ENCODE data around the gene GSTCD.

The GSTCD gene

GRCh38 chr4:105708181-105709080 is at the start of gene GSTCD, which contains the start of gene INTS12:
Gene GSTCD (plus strand): TSS chr4:105708784. CDS start chr4:105717614, 8,830 bp downstream.
Gene INTS12 (minus strand): TSS chr4:105708689. CDS start chr4:105700005, 8,684 bp downstream.
- peak; percentile 24 for TF ChIP-seq CTCF (IDR thresholded peaks at IDR 0.05; ENCODE audit: low read depth, low read length, poor library complexity, severe bottlenecking)
- TF ChIP-seq EZH2phosphoT487 (IDR thresholded peaks at IDR 0.05; ENCODE audit: borderline replicate concordance, low read length): no peak
- Histone ChIP-seq H3K4me3 (ENCODE audit: low read length) (peak within 1 kb of the TSS; percentile 90), H3K27me3 (ENCODE audit: control insufficient read depth, low read length) (no peaks in the 10 kb centered on the region), H3F3A (ENCODE audit: control insufficient read depth, insufficient read depth) (peaks cover 6% of the 10 kb centered on the region; the same call in 1 of the 2 replicates), H3K4me2 (ENCODE audit: low read length) (peak within 1 kb of the TSS; percentile 66), H3K27ac (ENCODE audit: low read depth, low read length) (0 out of 2 replicates have a peak within 1 kb of the TSS, but pooled peaks have one; percentile 12), H3K36me3 (ENCODE audit: control insufficient read depth, low read length) (peaks cover 3% of the 10 kb centered on the region), H3K4me1 (ENCODE audit: control insufficient read depth, low read length) (peaks cover 28% of the 10 kb centered on the region), H3K79me2 (ENCODE audit: control insufficient read depth, low read length) (peaks cover 92% of the 10 kb centered on the region), H4K20me1 (ENCODE audit: control insufficient read depth, insufficient read depth, low read depth, low read length) (no peaks in the 10 kb centered on the region), H3K9me2 (replicated peaks; ENCODE audit: control insufficient read depth, low read length) (no peaks in the 10 kb centered on the region), H3K9me3 (ENCODE audit: control insufficient read depth, insufficient read depth, low read length) (no peaks in the 10 kb centered on the region)

GRCh38 chr4:105659190-105659589 is 49.4 kb upstream of the GSTCD start:
- Histone ChIP-seq H3K27me3 (ENCODE audit: control insufficient read depth, low read length) (no peaks in the 10 kb centered on the region), H3K9me2 (replicated peaks; ENCODE audit: control insufficient read depth, low read length) (no peaks in the 10 kb centered on the region), H3K4me2 (ENCODE audit: low read length) (no peak overlapping the region), H3K4me3 (ENCODE audit: low read length) (no peak overlapping the region), H3K36me3 (ENCODE audit: control insufficient read depth, low read length) (no peaks in the 10 kb centered on the region), H4K20me1 (ENCODE audit: control insufficient read depth, insufficient read depth, low read depth, low read length) (no peaks in the 10 kb centered on the region), H3K79me2 (ENCODE audit: control insufficient read depth, low read length) (no peaks in the 10 kb centered on the region), H3K27ac (ENCODE audit: low read depth, low read length) (no peak overlapping the region), H3F3A (ENCODE audit: control insufficient read depth, insufficient read depth) (no peaks in the 10 kb centered on the region), H3K4me1 (ENCODE audit: control insufficient read depth, low read length) (no peaks in the 10 kb centered on the region), H3K9me3 (ENCODE audit: control insufficient read depth, insufficient read depth, low read length) (no peaks in the 10 kb centered on the region)
- TF ChIP-seq EZH2phosphoT487 (IDR thresholded peaks at IDR 0.05; ENCODE audit: borderline replicate concordance, low read length) (no peak), CTCF (IDR thresholded peaks at IDR 0.05; ENCODE audit: low read depth, low read length, poor library complexity, severe bottlenecking) (no peak)

- no peaks in the 10 kb centered on the region for H3K79me2 ChIP-seq (ENCODE audit: control insufficient read depth, low read length)
Measured at GRCh38 chr4:105661028-105661427, 47.6 kb upstream of the GSTCD start.

More at GRCh38 chr4:105661028-105661427, 47.6 kb upstream of the GSTCD start:
- H3K4me2 ChIP-seq (ENCODE audit: low read length): no peak overlapping the region
- H3F3A ChIP-seq (ENCODE audit: control insufficient read depth, insufficient read depth): no peaks in the 10 kb centered on the region
- no peak overlapping the region for H3K4me3 ChIP-seq (ENCODE audit: low read length)
- TF ChIP-seq CTCF (IDR thresholded peaks at IDR 0.05; ENCODE audit: low read depth, low read length, poor library complexity, severe bottlenecking): no peak
- TF ChIP-seq EZH2phosphoT487 (IDR thresholded peaks at IDR 0.05; ENCODE audit: borderline replicate concordance, low read length): no peak
- no peaks in the 10 kb centered on the region for H3K27me3 ChIP-seq (ENCODE audit: control insufficient read depth, low read length)
- no peaks in the 10 kb centered on the region for H3K4me1 ChIP-seq (ENCODE audit: control insufficient read depth, low read length)
- H3K9me3 ChIP-seq (ENCODE audit: control insufficient read depth, insufficient read depth, low read length): no peaks in the 10 kb centered on the region
- no peaks in the 10 kb centered on the region for H3K9me2 ChIP-seq (replicated peaks; ENCODE audit: control insufficient read depth, low read length)
- H3K36me3 ChIP-seq (ENCODE audit: control insufficient read depth, low read length): no peaks in the 10 kb centered on the region
- no peak overlapping the region for H3K27ac ChIP-seq (ENCODE audit: low read depth, low read length)
- H4K20me1 ChIP-seq (ENCODE audit: control insufficient read depth, insufficient read depth, low read depth, low read length): no peaks in the 10 kb centered on the region
